MM.1S (cell line): Measurements from ENCODE around the gene ARPC2.
A peak's percentile ranks its signal among the peaks of the same experiment; 100 is the strongest.

Source experiments
- DNase-seq: peaks from one replicate; pipeline ENCODE4 v3.0.0-alpha.2; 2015
- H2AFZ ChIP-seq: fragments of 300-600 bp; sonication (generic); 2 replicates; pipeline ENCODE4 v1.6.0; 2016; ENCODE audit warnings: antibody characterized with exemption, low read length
- H3F3A ChIP-seq: fragments of 300-600 bp; sonication (generic); 2 replicates; pipeline ENCODE4 v1.6.1; 2016; ENCODE audit warnings: mild to moderate bottlenecking, antibody characterized with exemption, low read length, moderate library complexity, mixed read lengths; ENCODE audit not compliant: insufficient read depth
- H3K27ac ChIP-seq: fragments of 300-600 bp; sonication (generic); 2 replicates; pipeline ENCODE4 v1.5.1; 2016; ENCODE audit warnings: mild to moderate bottlenecking, low read length
- H3K27me3 ChIP-seq: fragments of 300-600 bp; sonication (generic); replicated peaks from 2 replicates; pipeline ENCODE4 v1.6.0; 2016; ENCODE audit warnings: low read length; ENCODE audit not compliant: insufficient read depth
- H3K36me3 ChIP-seq: fragments of 300-600 bp; sonication (generic); replicated peaks from 2 replicates; pipeline ENCODE4 v1.6.1; 2016; ENCODE audit warnings: mild to moderate bottlenecking, low read length, mixed read lengths; ENCODE audit not compliant: insufficient read depth
- H3K4me1 ChIP-seq: fragments of 300-600 bp; sonication (generic); 2 replicates; pipeline ENCODE4 v1.6.1; 2016; ENCODE audit warnings: low read length, mixed read lengths
- H3K4me2 ChIP-seq: fragments of 300-600 bp; sonication (generic); 2 replicates; pipeline ENCODE4 v1.6.0; 2016; ENCODE audit warnings: low read depth, low read length
- H3K4me3 ChIP-seq: fragments of 300-600 bp; sonication (generic); 2 replicates; pipeline ENCODE4 v1.5.1; 2016; ENCODE audit warnings: low read length, mixed read lengths
- H3K79me2 ChIP-seq: fragments of 300-600 bp; sonication (generic); 2 replicates; pipeline ENCODE4 v1.6.1; 2016; ENCODE audit warnings: mixed run types, low read length, mixed read lengths
- H3K9ac ChIP-seq: fragments of 300-600 bp; sonication (generic); 2 replicates; pipeline ENCODE4 v1.6.1; 2016; ENCODE audit warnings: low read length, mixed read lengths
- H3K9me2 ChIP-seq: fragments of 300-600 bp; sonication (generic); replicated peaks from 2 replicates; pipeline ENCODE4 v1.6.1; 2016; ENCODE audit warnings: mild to moderate bottlenecking, low read length, mixed read lengths; ENCODE audit not compliant: insufficient read depth
- H3K9me3 ChIP-seq: fragments of 300-600 bp; sonication (generic); replicated peaks from 2 replicates; pipeline ENCODE4 v1.6.1; 2016; ENCODE audit warnings: mild to moderate bottlenecking, low read length, mixed read lengths; ENCODE audit not compliant: insufficient read depth
- H4K20me1 ChIP-seq: fragments of 300-600 bp; sonication (generic); 2 replicates; pipeline ENCODE4 v1.6.1; 2016; ENCODE audit warnings: mild to moderate bottlenecking, low read length, moderate library complexity, mixed read lengths; ENCODE audit not compliant: insufficient read depth
- CTCF ChIP-seq: fragments of 300-600 bp; sonication (generic); IDR thresholded peaks from 2 replicates; pipeline ENCODE4 v1.5.1; 2016; ENCODE audit warnings: antibody characterized with exemption, low read length, mixed read lengths
- EZH2 ChIP-seq: fragments of 300-600 bp; sonication (generic); optimal IDR thresholded peaks from 2 replicates; pipeline ENCODE3; 2017; ENCODE audit warnings: low read depth, mild to moderate bottlenecking, antibody characterized with exemption, low read length, mixed read lengths
- EZH2phosphoT487 ChIP-seq: fragments of 300-600 bp; sonication (generic); IDR thresholded peaks from 2 replicates; pipeline ENCODE4 v1.6.1; 2018; ENCODE audit warnings: antibody characterized with exemption, low read length

ARPC2 gene

GRCh38 chr2:218289639-218290315 is 72.8 kb downstream of the ARPC2 start:
- Histone ChIP-seq H3K9me3 (no peaks in the 10 kb centered on the region), H3K9me2 (no peaks in the 10 kb centered on the region), H3K4me1 (peaks cover 56% of the 10 kb centered on the region), H3K79me2 (peaks cover 66% of the 10 kb centered on the region), H3K27me3 (no peaks in the 10 kb centered on the region), H3K9ac (no peak overlapping the region), H3K4me2 (peak overlapping the region; percentile 97), H3K36me3 (no peaks in the 10 kb centered on the region), H4K20me1 (no peaks in the 10 kb centered on the region), H3K27ac (no peak overlapping the region), H2AFZ (no peak overlapping the region), H3F3A (peaks cover 44% of the 10 kb centered on the region), H3K4me3 (no peak overlapping the region; the same call in 1 of the 2 replicates)
- DNase-seq, result no peak
- TF ChIP-seq CTCF, result no peak
- no peak for TF ChIP-seq EZH2
- TF ChIP-seq EZH2phosphoT487, result no peak

GRCh38 chr2:218290316-218291261 is 73.6 kb downstream of the ARPC2 start:
- no peaks in the 10 kb centered on the region for H3K9me3 ChIP-seq
- H4K20me1 ChIP-seq, result no peaks in the 10 kb centered on the region
- H3K4me3 ChIP-seq, result peak overlapping the region; percentile 81
- H3K9me2 ChIP-seq, result no peaks in the 10 kb centered on the region
- TF ChIP-seq CTCF, result no peak
- TF ChIP-seq EZH2phosphoT487, result no peak
- TF ChIP-seq EZH2, result no peak
- H3K27ac ChIP-seq, result peak overlapping the region; percentile 83
- H3K79me2 ChIP-seq, result peaks cover 58% of the 10 kb centered on the region
- H2AFZ ChIP-seq, result no peak overlapping the region
- peak; percentile 80 for DNase-seq
- peak overlapping the region; percentile 97 for H3K4me2 ChIP-seq
- H3K9ac ChIP-seq, result peak overlapping the region; percentile 80
- H3F3A ChIP-seq, result peaks cover 46% of the 10 kb centered on the region
- H3K4me1 ChIP-seq, result peaks cover 56% of the 10 kb centered on the region
- no peaks in the 10 kb centered on the region for H3K27me3 ChIP-seq
- no peaks in the 10 kb centered on the region for H3K36me3 ChIP-seq

- Histone ChIP-seq H3K4me2 (peak overlapping the region; percentile 97), H3K27ac (peak overlapping the region; percentile 83), H3K4me3 (peak overlapping the region; percentile 81), H3K36me3 (no peaks in the 10 kb centered on the region), H3K9me2 (no peaks in the 10 kb centered on the region), H3K9ac (peak overlapping the region; percentile 80), H3K79me2 (peaks cover 49% of the 10 kb centered on the region), H3K27me3 (no peaks in the 10 kb centered on the region), H4K20me1 (no peaks in the 10 kb centered on the region), H3F3A (peaks cover 37% of the 10 kb centered on the region), H2AFZ (peak overlapping the region; percentile 60), H3K9me3 (no peaks in the 10 kb centered on the region), H3K4me1 (peaks cover 54% of the 10 kb centered on the region)
- TF ChIP-seq CTCF (no peak), EZH2phosphoT487 (no peak), EZH2 (no peak)
- no peak for DNase-seq
Measured at GRCh38 chr2:218291318-218292047, 74.5 kb downstream of the ARPC2 start.
